NCI-H510A treated with DMSO at 0.1 percent for 48 hours (cell line): ENCODE results near the gene DNMT1.

Experiments
- DNase-seq: peaks from one replicate; lab custom pipeline; 2025; lab: John Stamatoyannopoulos, UW

The DNMT1 gene

DNA sequence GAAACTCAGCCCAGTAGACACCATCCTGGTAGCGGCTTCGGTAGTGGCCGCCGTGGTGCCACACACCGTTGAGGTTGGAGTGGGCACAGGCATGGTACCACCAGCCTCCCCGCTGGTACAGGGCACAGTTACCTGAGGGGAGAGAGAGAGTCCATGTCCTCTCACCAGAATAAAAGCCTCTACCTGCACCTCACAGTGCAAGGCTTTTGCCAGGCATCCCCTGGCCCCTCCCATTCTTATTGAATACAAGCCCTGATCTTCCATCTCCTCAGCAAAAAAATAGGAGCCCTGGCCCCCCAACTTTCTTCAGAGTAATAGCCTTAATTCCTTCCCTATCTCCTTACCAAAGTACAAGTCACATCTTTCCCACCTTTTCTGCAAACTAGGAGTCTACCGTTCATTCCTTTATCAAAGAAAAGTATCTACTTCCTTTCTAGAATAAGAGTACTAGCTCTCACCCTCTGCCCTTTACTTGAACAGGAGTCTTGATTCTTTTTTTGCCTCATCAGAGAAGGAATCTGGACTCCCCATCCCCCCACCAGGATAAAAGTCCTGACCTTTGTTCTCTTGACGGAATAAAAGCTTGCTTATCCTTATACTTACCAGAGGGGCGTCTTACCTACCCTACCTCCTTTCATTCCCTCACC, 102.0 kb downstream of the DNMT1 start:
- DNase-seq, result no peak

DNA sequence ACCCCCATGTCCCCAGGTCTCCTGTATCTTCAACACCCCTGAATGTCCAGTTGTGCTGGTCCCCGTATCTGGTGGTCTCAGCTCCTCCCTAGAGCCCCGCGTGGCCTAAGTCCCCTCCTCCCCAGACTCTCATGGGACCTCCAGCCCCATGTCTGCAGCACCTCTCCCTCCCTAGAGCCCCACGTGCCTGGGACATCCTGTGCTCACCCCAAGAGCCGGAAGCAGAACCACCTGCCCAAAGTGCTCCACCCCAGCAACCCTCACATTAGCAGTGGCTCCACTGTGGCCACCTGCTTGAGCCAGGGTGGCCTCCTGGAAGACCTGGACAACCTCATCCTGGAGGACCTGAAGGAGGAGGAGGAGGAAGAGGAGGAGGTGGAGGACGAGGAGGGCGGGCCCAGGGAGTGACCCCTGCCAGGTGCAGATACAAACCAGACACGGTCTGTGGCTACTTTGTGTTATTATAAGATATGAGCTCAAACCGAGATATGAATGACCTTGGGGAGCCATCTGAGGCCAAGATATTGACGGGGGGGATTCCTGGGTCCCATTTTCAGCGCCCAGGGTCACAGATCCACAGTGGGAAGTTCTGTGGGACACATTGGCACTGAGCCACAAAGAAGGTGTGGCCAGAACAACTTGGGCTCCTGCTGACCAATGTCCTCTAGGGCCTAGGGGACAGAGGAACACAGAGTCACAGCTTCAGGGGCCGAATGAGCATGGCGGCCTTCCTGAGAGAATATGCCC, 102.7 kb downstream of the DNMT1 start:
- no peak for DNase-seq

DNA sequence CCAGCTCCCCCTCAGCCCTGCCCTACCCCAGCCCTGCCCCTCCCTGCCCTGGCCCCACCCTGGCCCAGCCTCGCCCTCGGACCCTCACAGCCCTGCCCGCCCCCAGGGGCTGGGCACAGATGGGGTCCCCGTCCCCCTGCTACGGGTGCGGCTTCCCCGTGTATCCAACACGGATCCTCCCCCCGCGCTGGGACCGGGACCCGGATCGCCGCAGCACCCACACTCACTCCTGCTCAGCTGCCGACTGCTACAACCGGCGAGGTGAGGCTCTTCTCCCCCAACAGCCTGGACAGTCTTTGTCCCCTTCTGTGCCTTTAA, 103.4 kb downstream of the DNMT1 start:
- DNase-seq, result no peak

DNA sequence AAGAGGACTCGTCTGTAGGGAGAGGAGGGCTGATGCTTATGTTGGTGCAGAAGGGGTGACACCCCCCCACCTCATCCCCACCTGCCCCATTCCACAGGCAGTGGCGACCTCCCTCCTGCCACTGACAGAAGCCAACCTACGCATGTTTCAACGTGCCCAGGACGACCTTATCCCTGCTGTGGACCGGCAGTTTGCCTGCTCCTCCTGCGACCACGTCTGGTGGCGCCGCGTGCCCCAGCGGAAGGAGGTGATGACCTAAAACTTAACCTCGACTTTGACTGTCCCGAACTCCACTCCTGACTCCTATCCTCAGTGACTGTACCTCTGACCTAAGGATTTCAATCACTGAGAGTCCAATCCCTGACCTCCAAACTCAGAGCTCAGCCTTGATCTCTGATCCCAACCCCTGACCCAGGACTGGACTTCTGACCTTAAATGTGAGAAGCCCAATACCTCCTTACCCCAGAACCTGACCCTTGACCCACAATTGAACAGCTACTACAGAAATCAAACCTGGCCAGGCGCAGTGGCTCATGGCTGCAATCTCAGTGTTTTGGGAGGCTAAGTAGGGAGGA, 104.9 kb downstream of the DNMT1 start:
- no peak for DNase-seq

DNA sequence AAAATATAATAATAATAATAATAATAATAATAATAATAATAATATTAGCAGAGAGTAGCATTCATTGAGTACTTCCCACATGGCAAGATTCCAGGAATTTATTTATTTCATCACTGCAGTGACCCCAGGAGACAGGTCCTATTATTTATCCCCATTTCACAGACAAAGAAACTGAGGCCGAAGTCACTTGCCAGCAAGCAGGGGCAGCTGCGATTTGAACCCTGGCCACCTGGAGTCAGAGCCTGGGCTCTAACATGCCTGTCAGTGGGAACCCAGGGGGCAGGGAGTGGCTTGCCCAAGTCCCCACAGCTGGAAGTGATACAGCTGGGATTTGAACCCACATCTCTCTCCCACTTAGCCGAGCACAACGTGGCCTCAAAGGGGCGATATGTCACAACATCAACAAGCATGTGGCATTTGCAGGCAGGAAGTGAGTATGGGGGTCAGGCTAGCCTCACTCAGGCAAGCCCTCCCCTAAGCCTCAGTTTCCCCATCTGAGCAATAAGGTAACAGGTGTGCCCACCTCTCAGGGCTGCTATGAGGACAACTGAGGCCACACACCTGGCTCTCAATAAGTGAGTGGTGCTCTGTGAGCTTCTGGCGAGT, 105.7 kb downstream of the DNMT1 start:
- DNase-seq, result no peak

DNA sequence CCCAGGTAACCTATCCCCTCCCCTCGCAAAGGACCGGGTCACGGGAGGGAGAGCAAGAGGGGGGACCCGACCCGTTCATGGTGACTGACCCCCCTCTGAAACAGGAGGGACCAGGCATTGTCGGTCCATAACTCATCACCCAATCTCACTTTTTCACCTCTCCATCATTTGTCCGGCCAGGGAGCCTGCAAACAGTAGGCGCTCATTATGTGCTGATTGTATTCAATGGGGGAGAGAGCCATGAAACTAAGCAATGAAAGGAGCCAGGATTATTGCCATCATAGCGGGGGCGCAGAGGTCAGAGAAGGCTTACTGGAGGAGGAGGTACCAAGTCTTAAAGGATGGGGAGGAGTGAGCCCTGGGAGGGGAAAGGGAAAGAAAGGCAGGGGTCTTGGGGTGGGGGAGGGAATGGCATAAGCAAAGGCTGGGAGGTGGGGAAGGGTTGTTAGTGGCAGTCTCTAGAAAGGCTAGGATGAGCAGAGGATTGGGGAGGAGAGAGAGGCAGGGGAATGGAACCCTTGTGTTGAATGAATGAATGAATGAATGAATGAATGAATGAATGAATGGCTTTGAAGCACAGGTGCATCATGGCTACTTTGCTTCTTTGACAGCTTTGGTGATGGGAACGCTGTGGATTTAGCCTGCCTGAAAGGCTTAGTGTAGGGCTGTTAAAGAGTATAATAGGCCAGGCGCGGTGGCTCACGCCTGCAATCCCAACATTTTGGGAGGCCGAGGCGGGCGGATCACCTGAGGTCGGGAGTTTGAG, 107.3 kb downstream of the DNMT1 start:
- DNase-seq, result no peak

DNA sequence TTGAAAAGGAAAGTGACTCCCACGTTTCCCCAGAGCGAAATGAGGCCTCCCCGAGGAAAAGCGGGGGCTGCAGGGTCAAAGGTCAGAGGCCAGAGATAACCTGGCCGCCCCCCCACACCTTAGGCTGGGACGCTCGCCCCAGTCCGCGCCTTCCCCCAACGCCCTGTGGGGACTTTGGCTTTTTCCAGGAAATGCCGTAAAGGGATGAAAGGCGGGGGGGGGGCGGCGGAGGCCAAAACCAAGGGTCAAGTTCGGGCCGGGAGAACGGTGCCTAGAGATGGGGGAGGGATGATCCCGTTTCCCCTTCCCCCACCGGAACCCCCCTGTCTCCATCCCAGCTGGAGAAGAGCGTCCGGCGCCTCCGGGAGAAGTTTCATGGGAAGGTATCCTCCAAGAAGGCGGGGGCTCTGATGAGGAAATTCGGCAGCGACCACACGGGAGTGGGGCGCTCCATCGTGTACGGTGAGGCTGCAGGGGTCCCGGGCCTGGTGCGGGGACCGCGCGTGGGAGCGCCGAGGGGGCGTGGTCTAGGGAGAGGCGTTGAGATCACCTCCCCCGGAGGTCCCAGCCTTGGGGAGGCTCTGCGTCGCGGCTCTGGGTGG, 108.1 kb downstream of the DNMT1 start:
- no peak for DNase-seq

DNA sequence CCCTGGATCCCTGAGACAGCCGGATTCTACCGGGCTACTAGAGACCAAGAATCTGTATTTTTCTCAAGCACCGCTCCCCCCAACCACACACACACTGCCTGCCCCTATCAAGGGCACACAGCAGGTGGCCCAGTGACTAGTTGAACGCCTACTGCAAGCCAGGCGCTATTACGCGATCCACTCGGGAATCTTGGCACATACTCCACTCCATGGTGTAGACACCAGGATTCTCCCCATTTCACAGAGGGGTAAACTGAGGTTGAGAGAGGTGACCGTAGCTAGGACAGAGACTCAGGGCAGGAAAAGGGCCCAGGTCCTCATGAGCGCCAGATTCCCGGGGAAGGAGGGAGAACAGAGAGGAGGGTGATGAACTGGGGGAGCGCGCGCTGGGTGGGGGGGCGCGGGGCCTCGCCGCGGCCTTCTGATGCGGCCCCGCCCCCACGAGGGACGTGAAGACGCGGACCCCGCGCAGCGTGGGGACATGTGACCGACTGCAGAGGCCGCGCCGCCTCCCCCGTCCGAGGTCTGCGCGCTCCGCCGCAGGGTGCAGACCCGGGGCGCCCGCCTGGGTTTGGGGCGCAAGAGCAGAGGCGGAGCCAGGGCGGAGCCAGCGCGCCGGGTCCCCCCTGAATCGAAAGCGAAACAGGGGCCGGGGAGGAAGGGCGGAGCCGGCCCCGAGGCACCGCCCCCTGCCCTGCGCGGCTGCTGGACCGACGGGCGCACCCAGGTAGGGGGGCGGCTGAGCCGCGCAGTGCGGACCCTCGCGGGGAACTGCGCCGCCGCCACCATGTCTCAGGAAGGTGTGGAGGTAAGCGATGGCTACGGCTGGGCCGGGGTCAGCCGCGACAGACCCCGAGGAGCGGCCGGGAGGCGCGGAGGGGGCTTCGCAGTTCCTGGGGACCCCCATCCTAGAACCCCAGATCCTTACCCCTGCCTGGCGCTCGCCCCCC, 108.8 kb downstream of the DNMT1 start, which contains the start of gene SHFL:
Gene SHFL (plus strand): TSS at position 677 of the 950 bp plus-strand sequence. CDS start 111 bp downstream, at position 788.
- DNase-seq, result no peak

DNA sequence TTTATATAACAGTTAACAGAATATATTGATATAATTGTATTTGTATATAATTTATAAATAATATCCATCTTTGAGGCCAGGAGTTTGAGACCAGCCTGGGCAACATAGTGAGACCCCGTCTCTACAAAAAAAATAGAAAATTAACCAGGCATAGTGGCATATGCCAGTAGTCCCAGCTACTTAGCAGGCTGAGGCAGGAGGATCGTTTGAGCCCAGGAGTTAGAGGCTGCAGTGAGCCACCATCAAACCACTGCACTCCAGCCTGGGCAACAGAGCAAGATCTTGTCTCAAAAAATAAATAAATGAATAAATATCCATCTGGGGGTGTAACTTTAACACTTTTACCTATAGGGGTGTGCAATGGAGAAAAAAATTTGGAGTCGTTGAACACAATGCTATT, 110.0 kb downstream of the DNMT1 start:
- DNase-seq, result no peak

DNA sequence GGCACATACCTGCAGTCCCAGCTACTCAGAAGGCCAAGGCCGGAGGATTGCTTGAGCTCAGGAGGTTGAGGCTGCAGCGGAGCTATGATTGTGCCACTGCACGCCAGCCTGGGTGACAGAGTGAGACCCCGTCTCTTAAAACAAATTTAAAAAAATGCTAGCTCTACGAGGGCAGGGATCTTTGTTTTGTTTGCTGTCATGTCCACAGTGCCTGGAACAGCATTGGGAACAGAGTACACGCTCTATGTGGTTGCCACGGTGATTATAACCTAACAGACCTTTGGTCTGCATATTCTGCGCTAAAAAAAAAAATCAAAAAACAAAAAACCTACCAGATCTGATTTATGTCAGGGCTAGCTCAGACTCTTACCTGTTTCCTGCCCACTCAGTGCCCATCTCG, 110.8 kb downstream of the DNMT1 start:
- DNase-seq, result no peak
